ENCODE results near the gene FHDC1.

DNA sequence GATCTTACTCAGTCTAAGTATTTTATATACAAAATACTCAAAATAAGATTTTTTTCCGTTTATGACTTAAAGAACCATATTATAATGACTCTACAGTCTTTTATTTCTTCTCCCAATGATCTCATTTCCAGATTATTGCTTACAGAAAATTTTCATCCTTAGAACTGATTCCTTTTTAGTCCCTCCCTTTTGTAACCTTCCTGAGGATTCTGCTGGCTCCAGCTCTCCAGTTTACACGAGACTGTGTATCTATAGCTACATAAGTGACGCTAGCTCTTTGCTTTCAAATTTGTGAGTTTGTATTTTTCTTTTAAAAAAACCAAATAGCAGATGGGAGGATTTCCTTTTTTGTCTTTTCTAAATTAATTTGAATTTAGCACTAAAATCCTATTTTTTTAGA is 24.0 kb downstream of the FHDC1 start:
- TF ChIP-seq, protein P1, sequence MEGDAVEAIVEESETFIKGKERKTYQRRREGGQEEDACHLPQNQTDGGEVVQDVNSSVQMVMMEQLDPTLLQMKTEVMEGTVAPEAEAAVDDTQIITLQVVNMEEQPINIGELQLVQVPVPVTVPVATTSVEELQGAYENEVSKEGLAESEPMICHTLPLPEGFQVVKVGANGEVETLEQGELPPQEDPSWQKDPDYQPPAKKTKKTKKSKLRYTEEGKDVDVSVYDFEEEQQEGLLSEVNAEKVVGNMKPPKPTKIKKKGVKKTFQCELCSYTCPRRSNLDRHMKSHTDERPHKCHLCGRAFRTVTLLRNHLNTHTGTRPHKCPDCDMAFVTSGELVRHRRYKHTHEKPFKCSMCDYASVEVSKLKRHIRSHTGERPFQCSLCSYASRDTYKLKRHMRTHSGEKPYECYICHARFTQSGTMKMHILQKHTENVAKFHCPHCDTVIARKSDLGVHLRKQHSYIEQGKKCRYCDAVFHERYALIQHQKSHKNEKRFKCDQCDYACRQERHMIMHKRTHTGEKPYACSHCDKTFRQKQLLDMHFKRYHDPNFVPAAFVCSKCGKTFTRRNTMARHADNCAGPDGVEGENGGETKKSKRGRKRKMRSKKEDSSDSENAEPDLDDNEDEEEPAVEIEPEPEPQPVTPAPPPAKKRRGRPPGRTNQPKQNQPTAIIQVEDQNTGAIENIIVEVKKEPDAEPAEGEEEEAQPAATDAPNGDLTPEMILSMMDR (conservative IDR thresholded peaks at IDR 0.05; ENCODE audit: low read depth, low read length), result no peak
- no peak for TF ChIP-seq EZH2 (IDR thresholded peaks at IDR 0.05; ENCODE audit: low read length, unreplicated experiment)
- TF ChIP-seq EZH2phosphoT487 (IDR thresholded peaks at IDR 0.05; ENCODE audit: borderline replicate concordance, low read length), result no peak
